HepG2 (cell line): ENCODE results near the gene GPR85. TPM values are rescaled to one million over a fixed set of nuclear protein-coding genes. Genes with fewer than 3 reads are reported as not detected.

Experiments used
- ATAC-seq: fragments of 200-7000 bp; cut with Tn5 transposase; 3 replicates; pipeline ENCODE4 v1.9.1; 2020; ENCODE audit warnings: mild to moderate bottlenecking, moderate library complexity
- BruUV-seq: library from RNA; stranded (reverse); fragments of 400-500 nt; replicated peaks from 2 replicates; lab custom pipeline; 2021; lab: Mats Ljungman, UMichigan
- CTCF ChIA-PET: fragments of 300-600 bp; formaldehyde crosslinking; extraction: SDS; loops from one replicate; lab custom pipeline; 2021; ENCODE audit warnings: low total read pairs, inconsistent platforms, low intra/inter-chr PET ratio; lab: Yijun Ruan, JAX
- POLR2A ChIA-PET: fragments of 350-600 bp; sonication (Branson Sonifier 250); formaldehyde crosslinking; loops from one replicate; lab custom pipeline; 2020; ENCODE audit warnings: antibody characterized with exemption, inconsistent platforms; lab: Yijun Ruan, JAX
- DNase-seq: peaks from one replicate; pipeline ENCODE4 v3.0.0-alpha.2; 2015; ENCODE audit warnings: low spot score
- FAIRE-seq: peaks from 3 replicates; lab custom pipeline; 2011; peaks lifted over from hg19 to GRCh38; lab: Jason Lieb, UNC
- H2AFZ ChIP-seq: one replicate; pipeline ENCODE4 v1.6.1; 2011; ENCODE audit warnings: low read length, inconsistent platforms
- H3K27ac ChIP-seq: fragments of 300-600 bp; 3 replicates; pipeline ENCODE4 v1.8.0; 2011; ENCODE audit warnings: mixed run types, mild to moderate bottlenecking, mixed read lengths, low read length, inconsistent platforms; ENCODE audit not compliant: insufficient read depth; ENCODE audit errors: extremely low read length
- H3K27me3 ChIP-seq, 2 experiments: fragments of 200-600 bp in 1 of 2; 2 replicates in 1 of 2; 3 replicates in 1 of 2; pipeline versions ENCODE4 v1.6.0 to v1.8.0; 2011; ENCODE audit warnings: low read length in 2 of 2, mild to moderate bottlenecking in 2 of 2, moderate library complexity in 2 of 2, inconsistent platforms in 1 of 2; ENCODE audit not compliant: insufficient read depth in 2 of 2, control insufficient read depth in 1 of 2
- H3K36me3 ChIP-seq, 2 experiments: fragments of 200-600 bp in 1 of 2; replicated peaks in 1 of 2; 2 replicates in 1 of 2; 3 replicates in 1 of 2; pipeline versions ENCODE4 v1.5.1 to v1.8.0; 2011; ENCODE audit warnings: low read length in 2 of 2, inconsistent platforms in 1 of 2; ENCODE audit not compliant: insufficient read depth in 2 of 2, control insufficient read depth in 1 of 2
- H3K4me1 ChIP-seq: 2 replicates; pipeline ENCODE4 v1.5.1; 2012; ENCODE audit warnings: low read length, inconsistent platforms; ENCODE audit not compliant: insufficient read depth
- H3K4me2 ChIP-seq: 2 replicates; pipeline ENCODE4 v1.6.0; 2011; ENCODE audit warnings: low read depth, low read length, inconsistent platforms
- H3K4me3 ChIP-seq, 3 experiments: fragments of 200-600 bp in 1 of 3; sonication (generic), shearing (Covaris generic) in 1 of 3; replicated peaks in 1 of 3; 2 replicates each; pipeline ENCODE4 v1.5.1; 2011 to 2016; ENCODE audit warnings: low read length in 3 of 3, inconsistent platforms in 2 of 3, low read depth in 2 of 3, mild to moderate bottlenecking in 2 of 3, control low read depth in 1 of 3, mixed read lengths in 1 of 3; ENCODE audit not compliant: insufficient read depth in 1 of 3
- H3K79me2 ChIP-seq: one replicate; pipeline ENCODE4 v1.6.1; 2011; ENCODE audit warnings: low read length, inconsistent platforms; ENCODE audit not compliant: insufficient read depth
- H3K9ac ChIP-seq: 2 replicates; pipeline ENCODE4 v1.6.0; 2011; ENCODE audit warnings: mild to moderate bottlenecking, low read depth, low read length, inconsistent platforms; ENCODE audit not compliant: insufficient read depth
- H3K9me3 ChIP-seq: 2 replicates; pipeline ENCODE4 v1.5.1; 2012; ENCODE audit warnings: mild to moderate bottlenecking, low read length
- H4K20me1 ChIP-seq: 2 replicates; pipeline ENCODE4 v1.6.0; 2011; ENCODE audit warnings: inconsistent platforms, mild to moderate bottlenecking, low read length, moderate library complexity; ENCODE audit not compliant: insufficient read depth
- HMGXB4 ChIP-seq, 2 experiments: sonication (generic) in 1 of 2; formaldehyde crosslinking in 1 of 2; IDR thresholded peaks; 2 replicates each; pipeline versions ENCODE4 v1.4.0 to v1.6.1; 2018 to 2020; ENCODE audit warnings: missing genetic modification reagents in 2 of 2, borderline replicate concordance in 1 of 2, low read depth in 1 of 2, mild to moderate bottlenecking in 1 of 2, missing biosample characterization in 1 of 2
- NCOA1 ChIP-seq: sonication (generic); formaldehyde crosslinking; IDR thresholded peaks from 2 replicates; pipeline ENCODE4 v1.9.0; 2021; ENCODE audit warnings: missing genetic modification reagents
- RAD51 ChIP-seq: fragments of 450-650 bp; IDR thresholded peaks from 2 replicates; pipeline ENCODE4 v1.6.1; 2016; ENCODE audit warnings: borderline replicate concordance
- SETDB1 ChIP-seq: sonication (generic); formaldehyde crosslinking; IDR thresholded peaks from 2 replicates; pipeline ENCODE4 v1.5.1; 2020; ENCODE audit warnings: missing genetic modification reagents, mild to moderate bottlenecking, borderline replicate concordance
- ZHX1 ChIP-seq: sonication (generic); formaldehyde crosslinking; IDR thresholded peaks from 2 replicates; pipeline ENCODE4 v1.8.1; 2022; ENCODE audit warnings: low read depth, mild to moderate bottlenecking, missing genetic modification reagents
- ZNF180 ChIP-seq: sonication (generic); formaldehyde crosslinking; IDR thresholded peaks from 2 replicates; pipeline ENCODE4 v1.4.0; 2020; ENCODE audit warnings: low read depth, missing genetic modification reagents, borderline replicate concordance
- ZNF768 ChIP-seq: sonication (generic); formaldehyde crosslinking; IDR thresholded peaks from 2 replicates; pipeline ENCODE4 v1.4.0; 2020; ENCODE audit warnings: missing genetic modification reagents
- ZNF790 ChIP-seq: sonication (generic); formaldehyde crosslinking; IDR thresholded peaks from 2 replicates; pipeline ENCODE4 v1.8.0; 2022; ENCODE audit warnings: missing genetic modification reagents, mild to moderate bottlenecking, borderline replicate concordance
- WGBS: methylation state at CpG from one replicate; pipeline ENCODE4 v1.1.6; 2017; ENCODE audit warnings: low lambda C conversion rate; 5-methylcytosine and 5-hydroxymethylcytosine counted together
- in situ Hi-C: cut with HindIII; loops from 2 replicates; pipeline ENCODE4 v1.10.0; 2017; ENCODE audit warnings: low pct_unique_long_range_greater_than_20kb; ENCODE audit not compliant: extremely low pct_ligation_motif_present
- intact Hi-C: fragments of 100-400 bp; cut with micrococcal nuclease; formaldehyde crosslinking; loops from one replicate; pipeline ENCODE4 v1.10.0; 2022; ENCODE audit not compliant: unreplicated experiment
- polyA plus RNA-seq, 8 experiments: library from polyadenylated mRNA; depleted of rRNA in 3 of 8; stranded (reverse) in 7 of 8; unstranded in 1 of 8; fragments of >200 nt; fragmentation: Illumina TruSeq in 4 of 8; extraction: Trizol in 4 of 8; gene quantifications; 2 replicates each; pipeline versions ENCODE4 v1.2.1 to v1.2.3, GENCODE V29; 2011 to 2016; ENCODE audit warnings: low read depth in 4 of 8, missing spikeins in 1 of 8, mixed read lengths in 1 of 8; ENCODE audit not compliant: insufficient read depth in 1 of 8
- total RNA-seq, 5 experiments: library from RNA; depleted of rRNA; stranded (reverse); fragments of >200 nt; fragmentation: Illumina TruSeq; extraction: Trizol; gene quantifications; 2 replicates each; pipeline ENCODE4 v1.2.3, GENCODE V29; 2016; ENCODE audit warnings: low read depth in 1 of 5

Gene GPR85
- total and polyA plus RNA-seq, 2 of the 13 experiments (the other 11 are each of a cell fraction or from before 2014, with no cell fraction given), result not detected

- WGBS, result 0% methylated on average over 2 of the region's 2 CpGs
These were observed 40.2 kb downstream of the GPR85 start for GRCh38 chr7:113046453-113046852.

More at GRCh38 chr7:113046453-113046852, 40.2 kb downstream of the GPR85 start:
- DNase-seq, result no peak
- Histone ChIP-seq H3K27me3 (no peaks in the 10 kb centered on the region), H3K9me3 (no peaks in the 10 kb centered on the region), H3K27ac (no peak overlapping the region), H3K79me2 (no peaks in the 10 kb centered on the region), H3K4me3 (no peak overlapping the region), H4K20me1 (no peaks in the 10 kb centered on the region), H2AFZ (no peak overlapping the region), H3K9ac (no peak overlapping the region), H3K36me3 (no peaks in the 10 kb centered on the region), H3K4me1 (no peaks in the 10 kb centered on the region), H3K4me2 (no peak overlapping the region)
- POLR2A ChIA-PET, result no interaction called here
- no peak for TF ChIP-seq HMGXB4 (CRISPR knock-in tag; IDR thresholded peaks at IDR 0.05; ENCODE audit: borderline replicate concordance in 1 of 2, low read depth in 1 of 2)
- TF ChIP-seq ZNF180 (CRISPR knock-in tag), result no peak
- no peak for TF ChIP-seq RAD51
- no peak for TF ChIP-seq ZNF768 (CRISPR knock-in tag)
- TF ChIP-seq ZNF790 (CRISPR knock-in tag), result no peak
- TF ChIP-seq NCOA1, result no peak
- TF ChIP-seq SETDB1 (CRISPR knock-in tag), result no peak
- TF ChIP-seq ZHX1, result no peak
- no TSS peak for BruUV-seq
- no peak for ATAC-seq
- CTCF ChIA-PET, result no interaction called here
- in situ Hi-C loops, result no loop called here
- FAIRE-seq, result no peak
- intact Hi-C loops, result no loop called here
